PC-3 (cell line): ENCODE results near the gene CS.

ENCODE experiments used
- EZH2phosphoT487 ChIP-seq: fragments of 300-600 bp; sonication (generic); IDR thresholded peaks from 2 replicates; pipeline ENCODE4 v1.6.1; 2018; ENCODE audit warnings: mild to moderate bottlenecking, antibody characterized with exemption, low read length, borderline replicate concordance
- TF ChIP-seq, protein P1 (sequence below): fragments of 300-600 bp; sonication (generic); conservative IDR thresholded peaks from 2 replicates; pipeline ENCODE4 v1.5.1; 2017; ENCODE audit warnings: antibody characterized with exemption, low read depth, mild to moderate bottlenecking, low read length

DNA sequence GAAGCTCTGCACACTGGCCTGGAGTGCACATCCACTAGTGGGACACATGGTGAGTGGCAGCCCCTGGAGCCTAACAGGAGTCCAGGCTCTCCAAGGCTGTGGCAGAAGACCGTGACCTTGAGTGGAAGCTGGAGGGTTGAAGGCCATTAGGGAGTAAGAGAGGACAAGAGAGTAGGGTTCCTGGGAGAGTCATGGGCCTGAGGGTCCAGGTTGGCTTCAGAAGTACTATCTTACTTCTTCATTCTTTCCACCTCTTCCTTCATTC is 39.0 kb upstream of the CS start:
- TF ChIP-seq, protein P1, sequence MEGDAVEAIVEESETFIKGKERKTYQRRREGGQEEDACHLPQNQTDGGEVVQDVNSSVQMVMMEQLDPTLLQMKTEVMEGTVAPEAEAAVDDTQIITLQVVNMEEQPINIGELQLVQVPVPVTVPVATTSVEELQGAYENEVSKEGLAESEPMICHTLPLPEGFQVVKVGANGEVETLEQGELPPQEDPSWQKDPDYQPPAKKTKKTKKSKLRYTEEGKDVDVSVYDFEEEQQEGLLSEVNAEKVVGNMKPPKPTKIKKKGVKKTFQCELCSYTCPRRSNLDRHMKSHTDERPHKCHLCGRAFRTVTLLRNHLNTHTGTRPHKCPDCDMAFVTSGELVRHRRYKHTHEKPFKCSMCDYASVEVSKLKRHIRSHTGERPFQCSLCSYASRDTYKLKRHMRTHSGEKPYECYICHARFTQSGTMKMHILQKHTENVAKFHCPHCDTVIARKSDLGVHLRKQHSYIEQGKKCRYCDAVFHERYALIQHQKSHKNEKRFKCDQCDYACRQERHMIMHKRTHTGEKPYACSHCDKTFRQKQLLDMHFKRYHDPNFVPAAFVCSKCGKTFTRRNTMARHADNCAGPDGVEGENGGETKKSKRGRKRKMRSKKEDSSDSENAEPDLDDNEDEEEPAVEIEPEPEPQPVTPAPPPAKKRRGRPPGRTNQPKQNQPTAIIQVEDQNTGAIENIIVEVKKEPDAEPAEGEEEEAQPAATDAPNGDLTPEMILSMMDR, result no peak
- no peak for TF ChIP-seq EZH2phosphoT487
